Measurements from ENCODE around the gene ATPAF1. TPM values are rescaled to one million over a fixed set of nuclear protein-coding genes. Genes with fewer than 3 reads are reported as not detected.
"Not testable (repeated sequence)": the region's sequence is repeated elsewhere in the genome, so short reads cannot be mapped to it uniquely, and the experiment has no call there.

Gene ATPAF1
- total and polyA plus RNA-seq, 5 donors = 144 to 218 (median 177) TPM

- no peaks in the 10 kb centered on the region for H3K9me3 ChIP-seq (ENCODE audit: control insufficient read depth, low read length)
- ATAC-seq (no peak), DNase-seq (no peak)
- H3K27me3 ChIP-seq (ENCODE audit: control insufficient read depth, insufficient read depth) = no peaks in the 10 kb centered on the region
- intact Hi-C loops (cut with DNase I) = no loop called here
- H3K4me1 ChIP-seq (ENCODE audit: control insufficient read depth, insufficient read depth, low read length) = no peaks in the 10 kb centered on the region
- 95% methylated on average over 1 of the region's 1 CpG for WGBS
- H3K4me3 ChIP-seq (ENCODE audit: low read length) = no peak overlapping the region
- no peak overlapping the region for H3K27ac ChIP-seq (ENCODE audit: low read length)
Measured at GRCh38 chr1:46681333-46682034, 13.3 kb upstream of the ATPAF1 start.

- no peaks in the 10 kb centered on the region for H3K4me1 ChIP-seq (ENCODE audit: control insufficient read depth, insufficient read depth, low read length)
- H3K27me3 ChIP-seq (ENCODE audit: control insufficient read depth, insufficient read depth) = no peaks in the 10 kb centered on the region
- no peaks in the 10 kb centered on the region for H3K9me3 ChIP-seq (ENCODE audit: control insufficient read depth, low read length)
- no peak for DNase-seq
- no peak for ATAC-seq
- no peak overlapping the region for H3K27ac ChIP-seq (ENCODE audit: low read length)
- intact Hi-C loops (cut with DNase I) = no loop called here
- 96% methylated on average over 6 of the region's 6 CpGs for WGBS
- H3K4me3 ChIP-seq (ENCODE audit: low read length) = no peak overlapping the region
Measured at GRCh38 chr1:46679789-46680573, 11.8 kb upstream of the ATPAF1 start.

DNA sequence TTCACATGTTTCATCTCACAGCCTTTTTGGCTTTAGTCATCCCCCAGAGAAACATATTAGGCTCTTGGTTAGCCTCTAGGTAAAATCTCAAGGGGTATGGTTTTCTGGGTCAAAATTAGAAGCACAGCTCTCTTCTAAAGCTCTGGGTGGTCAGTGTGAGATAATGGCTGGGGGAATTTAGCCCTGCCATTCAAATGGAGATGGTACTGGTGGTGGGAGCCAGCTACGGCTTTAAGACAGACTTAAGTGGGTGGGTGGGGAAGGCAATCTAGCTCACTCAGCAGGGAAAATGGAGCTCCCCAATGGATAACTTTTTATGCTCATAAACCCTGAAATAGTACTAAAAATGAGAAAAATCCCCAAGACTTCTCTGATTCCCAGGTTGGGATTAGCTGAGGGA lies 9.2 kb upstream of the ATPAF1 start:
- H3K4me3 ChIP-seq (ENCODE audit: low read length) = no peak overlapping the region
- DNase-seq = no peak
- 96% methylated on average over 1 of the region's 1 CpG for WGBS
- no peak overlapping the region for H3K27ac ChIP-seq (ENCODE audit: low read length)
- H3K9me3 ChIP-seq (ENCODE audit: control insufficient read depth, low read length) = no peaks in the 10 kb centered on the region
- ATAC-seq = no peak
- H3K4me1 ChIP-seq (ENCODE audit: control insufficient read depth, insufficient read depth, low read length) = no peaks in the 10 kb centered on the region
- H3K27me3 ChIP-seq (ENCODE audit: control insufficient read depth, insufficient read depth) = no peaks in the 10 kb centered on the region
- intact Hi-C loops (cut with DNase I) = no loop called here

DNA sequence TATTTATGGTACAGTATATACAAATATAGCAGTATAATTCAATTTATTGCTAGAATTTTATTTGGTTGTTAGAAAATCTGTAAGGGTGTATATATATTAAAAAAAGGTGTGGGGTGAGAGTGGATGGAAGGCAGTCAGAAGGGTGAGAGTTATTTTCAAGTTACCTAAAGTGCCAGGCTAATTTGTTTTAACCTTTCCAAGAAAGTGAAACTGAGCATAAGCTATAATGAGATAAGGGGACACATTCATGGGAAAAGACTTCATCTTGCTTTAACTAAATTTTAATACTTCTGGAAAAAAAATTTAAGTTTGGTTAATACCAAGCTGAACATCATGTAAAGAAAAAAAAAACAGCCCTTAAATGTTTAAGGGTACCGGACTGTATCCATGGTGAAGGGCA lies 8.4 kb upstream of the ATPAF1 start:
- H3K27ac ChIP-seq (ENCODE audit: low read length) = no peak overlapping the region
- intact Hi-C loops (cut with DNase I) = no loop called here

DNA sequence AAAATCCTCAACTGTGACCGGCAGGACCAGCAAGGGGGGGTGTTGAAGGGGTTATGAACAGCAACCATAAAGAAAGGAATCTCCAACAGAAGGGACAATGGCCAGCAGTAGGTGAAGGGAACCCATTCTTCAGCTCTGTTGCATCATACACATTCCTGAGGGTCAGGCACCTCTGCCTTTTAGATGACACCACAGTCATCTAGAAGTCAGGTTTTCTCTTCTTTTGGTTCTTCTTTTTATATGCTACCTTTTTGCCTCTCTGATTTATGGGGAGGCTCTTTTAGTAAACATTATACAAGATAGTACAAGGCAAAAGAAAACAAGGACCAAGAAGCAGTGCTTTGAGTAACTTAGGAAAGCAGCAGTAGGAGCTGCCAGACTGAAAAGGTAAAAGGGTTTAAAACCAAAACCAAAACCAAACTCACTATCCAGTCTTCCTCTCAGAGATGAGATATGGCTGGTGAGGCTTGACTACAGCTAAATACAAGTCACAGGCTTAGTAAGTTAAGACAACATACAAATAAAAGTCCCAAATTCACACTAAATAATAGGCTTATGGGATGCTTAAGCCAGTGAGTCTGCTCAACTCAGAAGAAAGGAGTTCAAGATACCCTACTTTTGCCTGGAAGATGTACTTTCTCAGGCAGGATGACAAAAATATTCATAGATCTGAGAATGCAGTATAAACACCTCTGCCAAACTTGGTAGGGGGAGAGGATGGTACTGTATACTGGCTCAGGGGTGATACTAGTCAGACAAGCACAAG lies 7.6 kb upstream of the ATPAF1 start:
- no peak overlapping the region for H3K4me3 ChIP-seq (ENCODE audit: low read length)
- no peaks in the 10 kb centered on the region for H3K4me1 ChIP-seq (ENCODE audit: control insufficient read depth, insufficient read depth, low read length)
- WGBS = 83% methylated on average over 1 of the region's 1 CpG
- H3K27ac ChIP-seq (ENCODE audit: low read length) = no peak overlapping the region
- no peak for DNase-seq
- no peaks in the 10 kb centered on the region for H3K27me3 ChIP-seq (ENCODE audit: control insufficient read depth, insufficient read depth)
- intact Hi-C loops (cut with DNase I) = no loop called here
- ATAC-seq = no peak
- H3K9me3 ChIP-seq (ENCODE audit: control insufficient read depth, low read length) = no peaks in the 10 kb centered on the region

More for the DNA sequence above, 8.4 kb upstream of the ATPAF1 start:
- H3K27me3 ChIP-seq (ENCODE audit: control insufficient read depth, insufficient read depth) = no peaks in the 10 kb centered on the region
- 97% methylated on average over 1 of the region's 1 CpG for WGBS
- no peak overlapping the region for H3K4me3 ChIP-seq (ENCODE audit: low read length)
- DNase-seq (no peak), ATAC-seq (no peak)
- H3K9me3 ChIP-seq (ENCODE audit: control insufficient read depth, low read length) = no peaks in the 10 kb centered on the region
- H3K4me1 ChIP-seq (ENCODE audit: control insufficient read depth, insufficient read depth, low read length) = no peaks in the 10 kb centered on the region

DNA sequence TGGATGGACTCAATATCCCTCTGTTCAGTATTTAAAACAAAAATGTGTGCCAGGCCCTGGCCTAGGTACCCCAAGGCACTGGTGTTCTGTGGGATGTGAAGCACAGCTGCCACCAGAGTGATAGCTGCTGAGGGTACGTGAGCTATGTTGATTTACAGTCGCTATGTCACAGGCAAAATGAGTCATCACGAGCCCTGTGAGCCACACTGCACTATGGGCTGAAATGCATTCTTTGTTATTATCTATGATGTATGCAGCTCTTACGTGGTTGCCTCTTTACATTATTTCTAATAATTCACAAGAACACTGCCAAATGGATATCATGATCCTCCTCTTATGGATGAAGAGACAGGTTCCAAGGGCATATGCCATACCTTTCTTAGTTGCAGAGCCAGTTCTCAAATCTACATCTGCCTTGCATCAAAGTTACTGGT lies 5.6 kb upstream of the ATPAF1 start:
- no peaks in the 10 kb centered on the region for H3K4me1 ChIP-seq (ENCODE audit: control insufficient read depth, insufficient read depth, low read length)
- intact Hi-C loops (cut with DNase I) = no loop called here
- no peaks in the 10 kb centered on the region for H3K27me3 ChIP-seq (ENCODE audit: control insufficient read depth, insufficient read depth)
- DNase-seq = no peak
- 70% methylated on average over 4 of the region's 4 CpGs for WGBS
- H3K27ac ChIP-seq (ENCODE audit: low read length) = no peak overlapping the region
- no peaks in the 10 kb centered on the region for H3K9me3 ChIP-seq (ENCODE audit: control insufficient read depth, low read length)
- no peak for ATAC-seq
- no peak overlapping the region for H3K4me3 ChIP-seq (ENCODE audit: low read length)

DNA sequence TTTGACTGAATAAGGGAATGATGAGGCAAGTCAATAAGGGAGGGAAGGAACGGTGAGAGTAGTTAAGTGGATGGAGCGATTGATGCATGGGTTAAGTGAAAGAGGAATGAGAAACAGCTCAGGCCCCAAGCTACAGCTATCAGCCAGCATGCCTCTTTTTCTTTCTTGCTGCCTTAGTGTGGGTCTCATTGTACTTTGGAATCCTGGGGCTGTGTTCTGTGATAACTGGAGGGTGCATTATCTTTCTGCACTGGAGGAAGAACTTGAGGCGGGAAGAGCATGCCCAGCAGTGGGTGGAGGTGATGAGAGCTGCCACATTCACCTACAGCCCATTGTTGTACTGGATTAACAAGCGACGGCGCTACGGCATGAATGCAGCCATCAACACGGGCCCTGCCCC lies 4.5 kb upstream of the ATPAF1 start:
- intact Hi-C loops (cut with DNase I) = no loop called here
- ATAC-seq = no peak
- no peaks in the 10 kb centered on the region for H3K27me3 ChIP-seq (ENCODE audit: control insufficient read depth, insufficient read depth)
- no peak overlapping the region for H3K27ac ChIP-seq (ENCODE audit: low read length)
- no peak overlapping the region for H3K4me3 ChIP-seq (ENCODE audit: low read length)
- 57% methylated on average over 8 of the region's 8 CpGs for WGBS
- no peaks in the 10 kb centered on the region for H3K9me3 ChIP-seq (ENCODE audit: control insufficient read depth, low read length)
- no peaks in the 10 kb centered on the region for H3K4me1 ChIP-seq (ENCODE audit: control insufficient read depth, insufficient read depth, low read length)
- no peak for DNase-seq

DNA sequence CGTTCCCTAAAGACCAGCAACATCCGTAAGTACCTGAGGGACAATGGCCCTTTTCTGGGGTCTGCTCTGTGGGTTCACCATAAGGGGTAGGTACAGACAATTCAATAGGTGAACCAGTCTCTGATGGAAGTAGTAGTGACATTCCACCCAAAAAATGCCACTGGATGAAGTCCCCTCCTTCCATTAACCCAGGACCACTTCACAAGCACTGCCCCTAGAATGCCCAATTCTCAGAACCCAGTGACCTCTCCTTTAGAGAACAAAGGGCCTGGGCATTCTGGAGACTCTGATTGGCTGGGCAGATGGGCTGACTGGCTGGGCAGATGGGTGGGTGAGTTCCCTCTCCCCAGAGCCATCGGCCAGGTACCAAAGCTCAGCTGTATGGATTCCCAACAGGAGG lies 3.4 kb upstream of the ATPAF1 start, which contains the start of gene TEX38:
Gene TEX38, plus strand, starts transcription at position 301 of the 400 bp plus-strand sequence. Its CDS starts 81 bp downstream, at position 382.
- ATAC-seq = no peak
- intact Hi-C loops (cut with DNase I) = no loop called here
- no peaks in the 10 kb centered on the region for H3K4me1 ChIP-seq (ENCODE audit: control insufficient read depth, insufficient read depth, low read length)
- 92% methylated on average over 3 of the region's 3 CpGs for WGBS
- H3K27me3 ChIP-seq (ENCODE audit: control insufficient read depth, insufficient read depth) = no peaks in the 10 kb centered on the region
- H3K27ac ChIP-seq (ENCODE audit: low read length) = no peak within 1 kb of the TSS
- H3K4me3 ChIP-seq (ENCODE audit: low read length) = no peak within 1 kb of the TSS
- no peaks in the 10 kb centered on the region for H3K9me3 ChIP-seq (ENCODE audit: control insufficient read depth, low read length)
- DNase-seq = no peak

GRCh38 chr1:46670134-46670533 lies 2.0 kb upstream of the ATPAF1 start:
- H3K27me3 ChIP-seq (ENCODE audit: control insufficient read depth, insufficient read depth) = no peaks in the 10 kb centered on the region
- H3K9me3 ChIP-seq (ENCODE audit: control insufficient read depth, low read length) = no peaks in the 10 kb centered on the region
- no peaks in the 10 kb centered on the region for H3K4me1 ChIP-seq (ENCODE audit: control insufficient read depth, insufficient read depth, low read length)
- WGBS = 81% methylated on average over 1 of the region's 1 CpG
- intact Hi-C loops (cut with DNase I) = no loop called here
- H3K4me3 ChIP-seq (ENCODE audit: low read length) = no peak overlapping the region
- H3K27ac ChIP-seq (ENCODE audit: low read length) = no peak overlapping the region
- DNase-seq (no peak), ATAC-seq (no peak)

DNA sequence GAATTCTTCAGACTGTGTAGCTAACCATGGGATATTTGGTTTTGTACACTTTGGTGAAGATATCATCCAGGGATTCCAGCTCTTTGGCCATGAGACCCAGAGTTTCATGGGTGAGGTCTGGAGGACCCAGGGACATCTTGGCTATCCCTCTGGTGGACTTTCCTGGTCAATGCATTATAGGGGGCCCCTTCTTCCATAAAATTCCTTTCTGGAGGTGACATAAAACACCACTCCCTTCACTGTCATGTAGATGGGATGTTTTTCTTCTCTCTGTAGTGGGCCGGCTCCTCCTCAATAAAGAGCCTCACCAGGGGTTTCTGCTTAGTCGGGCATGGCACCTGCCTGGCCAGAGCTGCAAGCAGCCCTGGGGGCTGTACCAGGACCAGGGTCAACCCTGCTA lies 2.2 kb downstream of the ATPAF1 start:
- DNase-seq = no peak
- no peaks in the 10 kb centered on the region for H3K4me1 ChIP-seq (ENCODE audit: control insufficient read depth, insufficient read depth, low read length)
- no peaks in the 10 kb centered on the region for H3K27me3 ChIP-seq (ENCODE audit: control insufficient read depth, insufficient read depth)
- 86% methylated on average over 2 of the region's 2 CpGs for WGBS
- intact Hi-C loops (cut with DNase I) = loop anchor here in 1 of 4 donors (10.0 kb wide), 1 partner anchor 59 kb away; no protein-coding TSS in a partner anchor
- no peak overlapping the region for H3K4me3 ChIP-seq (ENCODE audit: low read length)
- no peak for ATAC-seq
- no peak overlapping the region for H3K27ac ChIP-seq (ENCODE audit: low read length)
- no peaks in the 10 kb centered on the region for H3K9me3 ChIP-seq (ENCODE audit: control insufficient read depth, low read length)

DNA sequence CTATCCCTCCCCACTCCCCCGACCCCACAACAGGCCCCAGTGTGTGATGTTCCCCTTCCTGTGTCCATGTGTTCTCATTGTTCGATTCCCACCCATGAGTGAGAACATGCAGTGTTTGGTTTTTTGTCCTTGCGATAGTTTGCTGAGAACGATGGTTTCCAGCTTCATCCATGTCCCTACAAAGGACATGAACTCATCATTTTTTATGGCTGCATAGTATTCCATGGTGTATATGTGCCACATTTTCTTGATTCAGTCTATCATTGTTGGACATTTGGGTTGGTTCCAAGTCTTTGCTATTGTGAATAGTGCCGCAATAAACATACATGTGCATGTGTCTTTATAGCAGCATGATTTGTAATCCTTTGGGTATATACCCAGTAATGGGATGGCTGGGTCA lies 5.2 kb downstream of the ATPAF1 start:
- H3K4me1 ChIP-seq (ENCODE audit: control insufficient read depth, insufficient read depth, low read length); H3K27me3 ChIP-seq (ENCODE audit: control insufficient read depth, insufficient read depth); ATAC-seq; H3K4me3 ChIP-seq (ENCODE audit: low read length); H3K27ac ChIP-seq (ENCODE audit: low read length); DNase-seq; H3K9me3 ChIP-seq (ENCODE audit: control insufficient read depth, low read length): not testable (repeated sequence)
- intact Hi-C loops (cut with DNase I) = loop anchor here in 1 of 4 donors (10.0 kb wide), 1 partner anchor 62 kb away; no protein-coding TSS in a partner anchor
- 96% methylated on average over 4 of the region's 5 CpGs for WGBS

Measured in right cardiac atrium (tissue), 5 donors.